MCF 10A (cell line): Measurements from ENCODE around the gene PSME1. TPM values are rescaled to one million over a fixed set of nuclear protein-coding genes. Genes with fewer than 3 reads are reported as not detected.

Experiments
- BruUV-seq: library from RNA; stranded (reverse); fragments of 400-500 nt; replicated peaks from 2 replicates; lab custom pipeline; 2021; lab: Mats Ljungman, UMichigan
- CTCF ChIA-PET: fragments of 300-600 bp; sonication (Branson Sonifier 250); formaldehyde crosslinking; extraction: SDS; loops from one replicate; lab custom pipeline; 2021; ENCODE audit warnings: antibody characterized with exemption, inconsistent platforms; lab: Yijun Ruan, JAX
- POLR2A ChIA-PET: fragments of 300-600, 350-650 bp; sonication (Branson Sonifier 250); formaldehyde crosslinking; extraction: SDS; loops from one replicate; lab custom pipeline; 2020; ENCODE audit warnings: antibody characterized with exemption, inconsistent platforms; lab: Yijun Ruan, JAX
- DNase-seq: peaks from one replicate; pipeline ENCODE4 v3.0.0-alpha.2; 2018; ENCODE audit not compliant: unreplicated experiment
- H3K27ac Mint-ChIP-seq: one replicate; pipeline ENCODE4 v1.8.0; 2022; ENCODE audit warnings: mild to moderate bottlenecking, low read depth, mixed read lengths; ENCODE audit not compliant: unreplicated experiment
- H3K27me3 Mint-ChIP-seq: one replicate; pipeline ENCODE4 v1.8.0; 2022; ENCODE audit warnings: mixed read lengths; ENCODE audit not compliant: insufficient read depth, unreplicated experiment
- H3K36me3 Mint-ChIP-seq: one replicate; pipeline ENCODE4 v1.8.0; 2022; ENCODE audit warnings: mild to moderate bottlenecking, moderate library complexity, mixed read lengths; ENCODE audit not compliant: insufficient read depth, unreplicated experiment
- H3K4me1 Mint-ChIP-seq: one replicate; pipeline ENCODE4 v1.8.0; 2022; ENCODE audit warnings: mixed read lengths; ENCODE audit not compliant: insufficient read depth, unreplicated experiment
- H3K4me3 Mint-ChIP-seq: one replicate; pipeline ENCODE4 v1.8.0; 2022; ENCODE audit warnings: mild to moderate bottlenecking, moderate library complexity, mixed read lengths; ENCODE audit not compliant: unreplicated experiment
- H3K9me3 Mint-ChIP-seq: one replicate; pipeline ENCODE4 v1.8.0; 2022; ENCODE audit warnings: mixed read lengths; ENCODE audit not compliant: unreplicated experiment
- intact Hi-C: fragments of 100-400 bp; cut with micrococcal nuclease; formaldehyde crosslinking; loops from 2 replicates; pipeline ENCODE4 v1.14.1; 2022
- total RNA-seq: library from RNA; stranded (reverse); gene quantifications from 2 replicates; pipeline ENCODE4 v1.2.3, GENCODE V29; 2022
- TF ChIP-seq, protein P1 (sequence below): fragments of 200-600 bp; IDR thresholded peaks from one replicate; pipeline ENCODE4 v1.8.0; 2022; ENCODE audit warnings: antibody characterized with exemption, mild to moderate bottlenecking; ENCODE audit not compliant: unreplicated experiment

PSME1 gene
- total RNA-seq, 1 experiment from 2014 or later: 126 TPM

- DNase-seq: no peak
- intact Hi-C loops: no loop called here
- Mint-ChIP-seq H3K27me3 (no peaks in the 10 kb centered on the region), H3K27ac (no peak overlapping the region), H3K36me3 (peaks cover 10% of the 10 kb centered on the region), H3K9me3 (no peaks in the 10 kb centered on the region), H3K4me1 (peaks cover 4% of the 10 kb centered on the region), H3K4me3 (no peak overlapping the region)
- ChIA-PET CTCF (interaction anchor here (0.9 to 1.2 kb wide), 2 partner anchors 27 to 181 kb away, joined by 3 read pairs; partner anchors contain the start of gene CIDEB), POLR2A (interaction anchor here (4.7 to 5.4 kb wide), 2 partner anchors 9 to 11 kb away, joined by 19 to 40 read pairs; partner anchors contain the start of genes DCAF11, NRL and PSME1)
- BruUV-seq: no TSS peak
- TF ChIP-seq, protein P1, sequence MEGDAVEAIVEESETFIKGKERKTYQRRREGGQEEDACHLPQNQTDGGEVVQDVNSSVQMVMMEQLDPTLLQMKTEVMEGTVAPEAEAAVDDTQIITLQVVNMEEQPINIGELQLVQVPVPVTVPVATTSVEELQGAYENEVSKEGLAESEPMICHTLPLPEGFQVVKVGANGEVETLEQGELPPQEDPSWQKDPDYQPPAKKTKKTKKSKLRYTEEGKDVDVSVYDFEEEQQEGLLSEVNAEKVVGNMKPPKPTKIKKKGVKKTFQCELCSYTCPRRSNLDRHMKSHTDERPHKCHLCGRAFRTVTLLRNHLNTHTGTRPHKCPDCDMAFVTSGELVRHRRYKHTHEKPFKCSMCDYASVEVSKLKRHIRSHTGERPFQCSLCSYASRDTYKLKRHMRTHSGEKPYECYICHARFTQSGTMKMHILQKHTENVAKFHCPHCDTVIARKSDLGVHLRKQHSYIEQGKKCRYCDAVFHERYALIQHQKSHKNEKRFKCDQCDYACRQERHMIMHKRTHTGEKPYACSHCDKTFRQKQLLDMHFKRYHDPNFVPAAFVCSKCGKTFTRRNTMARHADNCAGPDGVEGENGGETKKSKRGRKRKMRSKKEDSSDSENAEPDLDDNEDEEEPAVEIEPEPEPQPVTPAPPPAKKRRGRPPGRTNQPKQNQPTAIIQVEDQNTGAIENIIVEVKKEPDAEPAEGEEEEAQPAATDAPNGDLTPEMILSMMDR: no peak
These were observed 9.1 kb upstream of the PSME1 start for GRCh38 chr14:24126939-24127338.

- no TSS peak for BruUV-seq
- Mint-ChIP-seq H3K27ac (no peak overlapping the region), H3K4me1 (peaks cover 11% of the 10 kb centered on the region), H3K4me3 (no peak overlapping the region), H3K9me3 (no peaks in the 10 kb centered on the region), H3K36me3 (peaks cover 5% of the 10 kb centered on the region), H3K27me3 (no peaks in the 10 kb centered on the region)
- DNase-seq: no peak
- POLR2A ChIA-PET: interaction anchor here (0.7 to 5.4 kb wide), 3 partner anchors 8 to 88 kb away, joined by 3 to 40 read pairs (median 19); partner anchors contain the start of genes DCAF11, MDP1, NRL and PSME1
- TF ChIP-seq, protein P1: no peak
- CTCF ChIA-PET: interaction anchor here (0.7 to 1.2 kb wide), 2 partner anchors 17 to 181 kb away, joined by 3 read pairs; partner anchors contain the start of gene CIDEB
- intact Hi-C loops: no loop called here
These were observed 8.3 kb upstream of the PSME1 start for GRCh38 chr14:24127673-24128072.

- peaks cover 17% of the 10 kb centered on the region for H3K4me1 Mint-ChIP-seq
- POLR2A ChIA-PET: interaction anchor here (0.6 to 1.1 kb wide), 4 partner anchors 11 to 19 kb away, joined by 3 to 8 read pairs (median 4); partner anchors contain the start of genes DCAF11, NRL and PSME2
- peaks cover 2% of the 10 kb centered on the region for H3K36me3 Mint-ChIP-seq
- H3K9me3 Mint-ChIP-seq: no peaks in the 10 kb centered on the region
- no TSS peak for BruUV-seq
- H3K4me3 Mint-ChIP-seq: no peak overlapping the region
- intact Hi-C loops: no loop called here
- TF ChIP-seq, protein P1: no peak
- H3K27ac Mint-ChIP-seq: no peak overlapping the region
- CTCF ChIA-PET: interaction anchor here (1.1 to 1.8 kb wide), 2 partner anchors 11 to 15 kb away, joined by 3 to 4 read pairs; partner anchors contain the start of genes DCAF11 and NRL
- no peaks in the 10 kb centered on the region for H3K27me3 Mint-ChIP-seq
- DNase-seq: no peak
These were observed 6.5 kb upstream of the PSME1 start for GRCh38 chr14:24129410-24129998.

GRCh38 chr14:24130380-24130716 lies 5.6 kb upstream of the PSME1 start, which contains the start of gene FITM1:
TSS of gene FITM1 (plus strand) at chr14:24130659. CDS start at chr14:24131564, 905 bp downstream.
- TF ChIP-seq, protein P1: no peak
- BruUV-seq: no TSS peak
- no peaks in the 10 kb centered on the region for H3K27me3 Mint-ChIP-seq
- no peak within 1 kb of the TSS for H3K4me3 Mint-ChIP-seq
- no peaks in the 10 kb centered on the region for H3K36me3 Mint-ChIP-seq
- no peak within 1 kb of the TSS for H3K27ac Mint-ChIP-seq
- ChIA-PET CTCF (interaction anchor here (1.1 to 1.8 kb wide), 2 partner anchors 12 to 16 kb away, joined by 3 to 4 read pairs; partner anchors contain the start of genes DCAF11 and NRL), POLR2A (interaction anchor here (0.6 to 12.5 kb wide), 2 partner anchors 14 to 20 kb away, joined by 3 to 252 read pairs; partner anchors contain the start of genes DCAF11 and NRL)
- H3K9me3 Mint-ChIP-seq: no peaks in the 10 kb centered on the region
- no peak for DNase-seq
- intact Hi-C loops: no loop called here
- H3K4me1 Mint-ChIP-seq: peaks cover 21% of the 10 kb centered on the region
